ENCODE measurements around the gene WNT9B.

- TF ChIP-seq RAD21 (conservative IDR thresholded peaks at IDR 0.05) (no peak), EP300 (conservative IDR thresholded peaks at IDR 0.05; ENCODE audit: poor library complexity, severe bottlenecking) (no peak), CTCF (IDR thresholded peaks at IDR 0.05; ENCODE audit: poor library complexity, severe bottlenecking) (no peak), POLR2AphosphoS5 (IDR thresholded peaks at IDR 0.05) (no peak), TAF1 (IDR thresholded peaks at IDR 0.05; ENCODE audit: low read depth) (no peak), EZH2 (IDR thresholded peaks at IDR 0.05; ENCODE audit: borderline replicate concordance, insufficient read depth, low read length, poor library complexity, severe bottlenecking) (no peak), SMC3 (conservative IDR thresholded peaks at IDR 0.05; ENCODE audit: poor library complexity) (no peak), REST (IDR thresholded peaks at IDR 0.05; ENCODE audit: borderline replicate concordance) (no peak)
These were observed 45.6 kb downstream of the WNT9B start for GRCh38 chr17:46896991-46897390.
